Panc1 (cell line): ENCODE results near the gene ZFYVE28.

Experiments used
- CTCF ChIP-seq: fragments of 450-650 bp; IDR thresholded peaks from 2 replicates; pipeline ENCODE4 v1.5.1; 2017; ENCODE audit warnings: mild to moderate bottlenecking
- POLR2AphosphoS5 ChIP-seq: IDR thresholded peaks from 2 replicates; pipeline ENCODE4 v1.6.1; 2012; ENCODE audit warnings: mild to moderate bottlenecking, low read depth, low read length, moderate library complexity
- REST ChIP-seq, 2 experiments: IDR thresholded peaks; 2 replicates each; pipeline ENCODE4 v1.6.1; 2011 to 2012; ENCODE audit warnings: low read depth in 2 of 2, control low read depth in 1 of 2, low read length in 1 of 2, mild to moderate bottlenecking in 1 of 2, moderate library complexity in 1 of 2; ENCODE audit not compliant: insufficient read depth in 1 of 2
- SIN3A ChIP-seq: IDR thresholded peaks from 2 replicates; pipeline ENCODE4 v1.6.1; 2012; ENCODE audit warnings: low read depth, mild to moderate bottlenecking, low read length, moderate library complexity, borderline replicate concordance; ENCODE audit not compliant: insufficient read depth
- TCF7L2 ChIP-seq: IDR thresholded peaks from 2 replicates; pipeline ENCODE4 v1.6.1; 2011; ENCODE audit warnings: mild to moderate bottlenecking, low read depth, low read length, inconsistent platforms

GRCh38 chr4:2340272-2341061 is 78.0 kb downstream of the ZFYVE28 start:
- TF ChIP-seq CTCF = no peak
- TF ChIP-seq POLR2AphosphoS5 = no peak
- no peak for TF ChIP-seq TCF7L2
- TF ChIP-seq REST (IDR thresholded peaks at IDR 0.05; ENCODE audit: insufficient read depth in 1 of 2, low read depth in 2 of 2, low read length in 1 of 2) = no peak
- no peak for TF ChIP-seq SIN3A
